Muscle layer of duodenum (tissue), 2 donors: ENCODE data around the gene SRRM1.

Experiments used
- H3K27ac ChIP-seq: one replicate; pipeline ENCODE4 v1.7.0; 2013; ENCODE audit warnings: mild to moderate bottlenecking, low read length
- H3K27me3 ChIP-seq: one replicate; pipeline ENCODE4 v1.7.0; 2013; ENCODE audit warnings: low read depth, mild to moderate bottlenecking, control low read depth, low read length
- H3K36me3 ChIP-seq, 2 donors: one replicate each; pipeline ENCODE4 v1.7.0; 2013; ENCODE audit warnings: low read length in 2 of 2, control low read depth in 1 of 2, mild to moderate bottlenecking in 1 of 2; ENCODE audit not compliant: insufficient read depth in 2 of 2, control insufficient read depth in 1 of 2
- H3K4me1 ChIP-seq, 2 donors: one replicate each; pipeline ENCODE4 v1.7.0; 2013; ENCODE audit warnings: low read length in 2 of 2, mild to moderate bottlenecking in 2 of 2, control low read depth in 1 of 2, moderate library complexity in 1 of 2; ENCODE audit not compliant: insufficient read depth in 2 of 2, control insufficient read depth in 1 of 2
- H3K4me3 ChIP-seq, 2 donors: one replicate each; pipeline ENCODE4 v1.7.0; 2013; ENCODE audit warnings: low read length in 2 of 2, low read depth in 1 of 2, mild to moderate bottlenecking in 1 of 2
- H3K9me3 ChIP-seq, 2 donors: one replicate each; pipeline ENCODE4 v1.7.0; 2013; ENCODE audit warnings: low read length in 2 of 2, control low read depth in 1 of 2, mild to moderate bottlenecking in 1 of 2; ENCODE audit not compliant: control insufficient read depth in 1 of 2
- donor health status: healthy.

The SRRM1 gene

GRCh38 chr1:24707687-24708086, 64.6 kb downstream of the SRRM1 start:
- Histone ChIP-seq H3K36me3 (no peaks in the 10 kb centered on the region), H3K4me1 (peaks cover 7 to 12% of the 10 kb centered on the region in 2 donors), H3K9me3 (no peaks in the 10 kb centered on the region), H3K4me3 (no peak overlapping the region), H3K27ac (no peak overlapping the region), H3K27me3 (no peaks in the 10 kb centered on the region)

- no peaks in the 10 kb centered on the region for H3K9me3 ChIP-seq
- no peaks in the 10 kb centered on the region for H3K36me3 ChIP-seq
- H3K4me1 ChIP-seq, result peaks cover 7 to 12% of the 10 kb centered on the region in 2 donors
- H3K27me3 ChIP-seq, result no peaks in the 10 kb centered on the region
- no peak overlapping the region for H3K4me3 ChIP-seq
- no peak overlapping the region for H3K27ac ChIP-seq
Observed at GRCh38 chr1:24708938-24709337, 65.8 kb downstream of the SRRM1 start.

- H3K4me1 ChIP-seq, result peaks cover 7 to 10% of the 10 kb centered on the region in 2 donors
- no peaks in the 10 kb centered on the region for H3K27me3 ChIP-seq
- no peak overlapping the region for H3K4me3 ChIP-seq
- no peaks in the 10 kb centered on the region for H3K9me3 ChIP-seq
- H3K27ac ChIP-seq, result no peak overlapping the region
- no peaks in the 10 kb centered on the region for H3K36me3 ChIP-seq
Observed at GRCh38 chr1:24709791-24710441, 66.8 kb downstream of the SRRM1 start.

- Histone ChIP-seq H3K27me3 (no peaks in the 10 kb centered on the region), H3K4me3 (no peak overlapping the region), H3K9me3 (no peaks in the 10 kb centered on the region), H3K27ac (no peak overlapping the region), H3K36me3 (no peaks in the 10 kb centered on the region), H3K4me1 (no peaks in the 10 kb centered on the region)
Observed at GRCh38 chr1:24711329-24711728, 68.2 kb downstream of the SRRM1 start.

DNA sequence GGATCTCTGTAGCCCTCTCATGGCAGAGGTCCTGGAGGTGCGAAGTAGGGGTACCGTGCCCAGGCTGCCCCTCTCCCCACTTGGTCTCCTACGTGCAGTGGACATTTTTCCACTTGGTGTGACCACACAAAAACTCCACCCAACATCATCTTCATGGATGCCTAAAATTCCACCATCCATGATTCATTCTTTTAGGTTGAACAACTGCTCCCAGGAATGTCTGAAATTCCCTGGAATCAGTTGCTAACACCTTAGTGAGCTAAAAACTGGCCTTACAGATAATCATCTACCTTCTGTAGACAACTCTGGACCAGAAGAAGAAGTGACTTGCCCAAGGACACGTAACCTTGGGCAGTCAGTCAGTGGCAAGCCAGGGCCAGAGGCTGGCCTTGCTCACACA, 70.1 kb downstream of the SRRM1 start:
- H3K27me3 ChIP-seq, result no peaks in the 10 kb centered on the region
- H3K27ac ChIP-seq, result no peak overlapping the region

DNA sequence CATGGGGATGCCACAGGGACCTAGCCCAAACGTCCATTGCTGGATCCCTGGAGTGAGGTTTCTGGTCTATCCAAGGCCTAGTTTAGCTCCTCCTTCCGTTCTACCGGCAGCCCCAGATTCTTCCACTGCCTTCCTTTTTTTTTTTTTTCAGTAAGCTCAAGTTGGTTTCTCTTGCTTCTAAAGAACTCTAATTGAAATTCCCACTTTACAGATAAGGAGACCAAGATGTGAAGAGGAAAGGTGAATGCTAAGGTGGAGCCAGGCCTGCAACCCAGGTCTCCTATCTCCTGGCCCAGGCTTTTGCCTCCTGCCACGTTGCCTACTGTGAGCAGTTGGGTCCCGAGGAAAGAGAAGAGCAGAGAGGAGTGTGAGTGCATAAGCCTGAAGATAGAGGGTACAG, 70.6 kb downstream of the SRRM1 start:
- H3K27me3 ChIP-seq, result no peaks in the 10 kb centered on the region
- no peaks in the 10 kb centered on the region for H3K9me3 ChIP-seq
- H3K4me3 ChIP-seq, result no peak overlapping the region
- H3K4me1 ChIP-seq, result no peaks in the 10 kb centered on the region
- no peaks in the 10 kb centered on the region for H3K36me3 ChIP-seq
- no peak overlapping the region for H3K27ac ChIP-seq

More for the DNA sequence above, 70.1 kb downstream of the SRRM1 start:
- no peaks in the 10 kb centered on the region for H3K9me3 ChIP-seq
- no peak overlapping the region for H3K4me3 ChIP-seq
- no peaks in the 10 kb centered on the region for H3K36me3 ChIP-seq
- H3K4me1 ChIP-seq, result no peaks in the 10 kb centered on the region

DNA sequence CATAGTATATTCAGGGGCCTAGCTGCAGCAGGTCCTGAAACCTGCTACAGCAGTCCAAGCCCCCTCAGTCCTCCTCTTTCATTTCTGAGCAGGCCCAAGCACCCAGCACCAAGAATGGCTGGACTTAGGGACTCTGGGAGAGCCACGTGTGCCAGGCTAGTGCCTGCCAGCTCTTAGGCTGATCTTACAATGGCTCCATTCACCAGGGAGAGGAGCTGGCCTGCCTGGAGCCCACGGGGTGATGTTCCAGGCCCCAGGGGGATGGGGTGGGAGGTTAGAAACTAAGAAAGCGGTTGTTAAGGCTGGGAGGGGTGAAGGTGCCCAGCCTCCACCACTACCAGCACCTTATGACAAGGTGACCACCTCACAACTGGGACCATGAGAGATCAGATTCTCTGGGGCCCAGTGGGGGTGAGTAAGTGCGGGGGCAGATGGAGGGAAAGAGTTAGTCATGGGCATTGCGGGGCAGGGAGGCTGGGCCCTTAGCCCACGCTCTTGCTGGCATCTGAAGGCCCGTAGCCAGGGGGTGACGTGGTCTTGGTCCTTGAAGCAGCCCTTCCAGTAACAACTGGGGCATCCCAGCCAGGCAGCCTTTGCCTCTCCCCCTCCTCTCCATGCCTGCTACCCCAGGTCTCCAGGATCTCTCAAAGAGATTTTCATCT, 71.9 kb downstream of the SRRM1 start:
- H3K27ac ChIP-seq, result no peak overlapping the region

DNA sequence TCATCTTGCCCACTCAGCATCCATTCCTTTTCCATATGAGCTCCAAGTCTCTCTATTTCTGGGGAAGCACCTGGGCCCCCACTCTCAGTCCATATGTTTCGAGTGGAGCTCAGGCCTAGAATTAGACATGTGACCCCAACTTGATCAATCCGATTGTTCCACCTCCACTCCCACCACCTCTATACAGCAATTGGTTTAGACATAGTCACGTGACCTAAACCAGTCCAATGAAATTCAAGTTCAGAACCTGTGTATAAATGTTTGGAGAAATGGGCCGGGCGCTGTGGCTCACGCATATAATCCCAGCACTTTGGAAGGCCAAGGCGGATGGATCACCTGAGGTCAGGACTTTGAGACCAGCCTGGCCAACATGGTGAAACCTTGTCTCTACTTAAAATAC, 72.6 kb downstream of the SRRM1 start:
- H3K4me1 ChIP-seq, result no peaks in the 10 kb centered on the region
- H3K27ac ChIP-seq, result no peak overlapping the region
- no peak overlapping the region for H3K4me3 ChIP-seq
- no peaks in the 10 kb centered on the region for H3K9me3 ChIP-seq
- H3K27me3 ChIP-seq, result no peaks in the 10 kb centered on the region
- H3K36me3 ChIP-seq, result no peaks in the 10 kb centered on the region

More for the DNA sequence above, 71.9 kb downstream of the SRRM1 start:
- no peaks in the 10 kb centered on the region for H3K27me3 ChIP-seq
- no peaks in the 10 kb centered on the region for H3K9me3 ChIP-seq
- H3K36me3 ChIP-seq, result no peaks in the 10 kb centered on the region
- H3K4me3 ChIP-seq, result no peak overlapping the region
- H3K4me1 ChIP-seq, result no peaks in the 10 kb centered on the region

DNA sequence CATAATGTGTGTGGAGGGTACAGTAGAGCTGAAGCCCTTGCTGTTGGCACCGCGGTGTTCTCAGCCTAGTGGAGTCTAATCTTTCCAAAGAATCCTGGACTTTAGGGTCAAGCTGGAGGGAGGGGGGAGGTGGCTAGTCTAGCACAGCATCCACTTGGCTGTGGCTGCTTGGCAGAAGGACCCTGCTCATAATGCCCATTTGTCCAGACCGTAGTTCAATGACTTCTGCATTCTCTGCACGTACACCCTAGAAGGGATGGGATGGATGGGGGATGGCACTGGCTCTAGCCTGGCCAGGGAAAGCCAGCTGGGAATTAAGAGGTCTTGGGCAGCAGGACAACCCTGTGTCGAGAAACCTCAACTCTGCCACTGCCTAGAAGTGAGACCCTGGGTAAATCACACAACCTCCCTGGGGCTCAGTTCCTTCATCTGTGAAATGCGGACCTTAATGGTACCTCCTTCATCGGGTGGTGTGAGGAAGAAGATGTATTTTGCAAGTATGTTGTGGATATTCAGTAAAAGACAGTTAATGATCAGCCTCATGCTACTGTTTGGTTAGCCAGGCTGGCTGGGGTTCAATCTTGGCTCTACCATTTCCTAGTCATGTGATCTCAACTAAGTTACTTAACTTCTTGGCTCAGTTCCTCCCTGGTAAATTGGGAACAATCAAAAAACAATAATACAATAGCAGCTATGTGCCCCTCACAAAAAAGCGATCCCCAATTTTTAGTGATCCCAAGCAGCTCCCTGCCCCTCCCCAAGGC, 75.0 kb downstream of the SRRM1 start:
- H3K27ac ChIP-seq, result no peak overlapping the region
- no peaks in the 10 kb centered on the region for H3K27me3 ChIP-seq
- no peaks in the 10 kb centered on the region for H3K9me3 ChIP-seq
- H3K4me1 ChIP-seq, result no peaks in the 10 kb centered on the region
- no peaks in the 10 kb centered on the region for H3K36me3 ChIP-seq
- H3K4me3 ChIP-seq, result no peak overlapping the region

GRCh38 chr1:24720152-24720551, 77.0 kb downstream of the SRRM1 start:
- H3K36me3 ChIP-seq, result no peaks in the 10 kb centered on the region
- H3K9me3 ChIP-seq, result no peaks in the 10 kb centered on the region
- H3K27ac ChIP-seq, result peak overlapping the region; percentile 36
- no peak overlapping the region for H3K4me3 ChIP-seq
- no peaks in the 10 kb centered on the region for H3K4me1 ChIP-seq
- no peaks in the 10 kb centered on the region for H3K27me3 ChIP-seq

DNA sequence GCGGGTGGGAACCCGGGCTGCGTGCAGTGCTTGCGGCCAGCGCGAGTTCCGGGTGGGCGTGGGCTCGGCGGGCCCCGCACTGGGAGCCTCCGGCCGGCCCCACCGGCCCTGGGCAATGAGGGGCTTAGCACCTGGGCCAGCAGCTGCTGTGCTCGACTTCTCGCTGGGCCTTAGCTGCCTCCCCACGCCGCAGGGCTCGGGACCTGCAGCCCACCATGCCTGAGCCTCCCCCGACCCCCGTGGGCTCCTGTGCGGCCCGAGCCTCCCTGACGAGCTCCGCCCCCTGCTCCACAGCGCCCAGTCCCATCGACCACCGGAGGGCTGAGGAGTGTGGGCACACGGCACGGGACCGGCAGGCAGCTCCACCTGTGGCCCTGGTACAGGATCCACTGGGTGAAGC, 78.4 kb downstream of the SRRM1 start:
- no peak overlapping the region for H3K4me3 ChIP-seq
- H3K27me3 ChIP-seq, result no peaks in the 10 kb centered on the region
- no peaks in the 10 kb centered on the region for H3K36me3 ChIP-seq
- no peaks in the 10 kb centered on the region for H3K4me1 ChIP-seq
- no peak overlapping the region for H3K27ac ChIP-seq
- no peaks in the 10 kb centered on the region for H3K9me3 ChIP-seq
